AG04450 (cell line): Measurements from ENCODE around the gene EGLN1. TPM values are rescaled to one million over a fixed set of nuclear protein-coding genes. Genes with fewer than 3 reads are reported as not detected.

Experiments used
- CTCF ChIA-PET: fragments of 300-600, 350-600 bp; formaldehyde crosslinking; extraction: SDS; loops from one replicate; lab custom pipeline; 2022; ENCODE audit warnings: antibody characterized with exemption, inconsistent platforms; lab: Charles Lee
- POLR2A ChIA-PET: fragments of 350-600 bp; formaldehyde crosslinking; extraction: SDS; loops from one replicate; lab custom pipeline; 2021; ENCODE audit warnings: antibody characterized with exemption, inconsistent platforms; lab: Yijun Ruan, JAX
- DNase-seq: peaks from one replicate; pipeline ENCODE4 v3.0.0-alpha.2; 2011; ENCODE audit warnings: low read depth, low spot score
- H3K27ac ChIP-seq: one replicate; pipeline ENCODE4 v1.5.1; 2012; ENCODE audit warnings: low read depth, low read length, control low read depth
- H3K27me3 ChIP-seq: one replicate; pipeline ENCODE4 v1.6.0; 2012; ENCODE audit warnings: low read length; ENCODE audit not compliant: control insufficient read depth, insufficient read depth
- H3K4me3 ChIP-seq: 2 replicates; pipeline ENCODE4 v1.5.1; 2011; ENCODE audit warnings: mild to moderate bottlenecking, low read depth, low read length, control low read depth
- H3K9me3 ChIP-seq: 2 replicates; pipeline ENCODE4 v1.5.1; 2012; ENCODE audit warnings: low read length; ENCODE audit not compliant: control insufficient read depth, insufficient read depth
- polyA plus RNA-seq: library from polyadenylated mRNA; depleted of rRNA; stranded (reverse); fragments of >200 nt; gene quantifications from 2 replicates; pipeline ENCODE4 v1.2.3, GENCODE V29; 2011
- TF ChIP-seq, protein P1 (sequence below): IDR thresholded peaks from 2 replicates; pipeline ENCODE4 v1.5.1; 2011; ENCODE audit warnings: low read depth, low read length, control low read depth, inconsistent platforms

The EGLN1 gene
- polyA plus RNA-seq, 1 experiment: 48.2 TPM

DNA sequence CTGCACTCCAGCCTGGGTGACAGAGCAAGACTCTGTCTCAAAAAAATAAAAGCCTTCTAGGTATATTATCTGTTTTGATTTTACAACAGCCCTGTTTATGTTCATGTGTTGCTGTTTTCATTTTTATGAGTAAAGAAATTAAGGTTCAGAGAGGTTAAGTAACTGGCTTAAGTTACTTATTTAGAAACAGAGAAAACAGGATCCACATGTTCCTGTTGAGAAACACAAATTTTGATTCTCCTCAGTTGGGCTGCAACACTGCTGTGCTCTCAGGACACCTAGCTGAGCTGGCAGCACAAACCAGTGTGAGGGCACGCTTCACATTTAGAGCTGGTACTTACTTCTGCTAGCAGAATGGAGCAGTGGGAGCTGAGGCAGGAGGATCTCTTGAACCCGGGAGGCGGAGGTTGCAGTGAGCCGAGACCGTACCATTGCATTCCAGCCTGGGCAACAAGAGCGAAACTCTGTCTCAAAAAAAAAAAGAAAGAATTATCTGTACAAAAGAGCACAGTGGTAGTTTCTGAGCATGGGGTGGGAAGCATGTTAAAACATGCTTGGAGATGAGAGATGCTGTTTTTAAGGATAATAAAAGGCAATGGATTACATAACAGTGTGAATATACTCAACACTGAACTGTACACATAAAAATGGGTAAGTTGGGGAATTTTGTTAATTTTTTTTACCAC is 81.6 kb downstream of the EGLN1 start:
- DNase-seq: no peak
- no peaks in the 10 kb centered on the region for H3K27me3 ChIP-seq
- H3K4me3 ChIP-seq: no peak overlapping the region
- POLR2A ChIA-PET: no interaction called here
- H3K9me3 ChIP-seq: peaks cover 5% of the 10 kb centered on the region; the same call in 1 of the 2 replicates
- TF ChIP-seq, protein P1, sequence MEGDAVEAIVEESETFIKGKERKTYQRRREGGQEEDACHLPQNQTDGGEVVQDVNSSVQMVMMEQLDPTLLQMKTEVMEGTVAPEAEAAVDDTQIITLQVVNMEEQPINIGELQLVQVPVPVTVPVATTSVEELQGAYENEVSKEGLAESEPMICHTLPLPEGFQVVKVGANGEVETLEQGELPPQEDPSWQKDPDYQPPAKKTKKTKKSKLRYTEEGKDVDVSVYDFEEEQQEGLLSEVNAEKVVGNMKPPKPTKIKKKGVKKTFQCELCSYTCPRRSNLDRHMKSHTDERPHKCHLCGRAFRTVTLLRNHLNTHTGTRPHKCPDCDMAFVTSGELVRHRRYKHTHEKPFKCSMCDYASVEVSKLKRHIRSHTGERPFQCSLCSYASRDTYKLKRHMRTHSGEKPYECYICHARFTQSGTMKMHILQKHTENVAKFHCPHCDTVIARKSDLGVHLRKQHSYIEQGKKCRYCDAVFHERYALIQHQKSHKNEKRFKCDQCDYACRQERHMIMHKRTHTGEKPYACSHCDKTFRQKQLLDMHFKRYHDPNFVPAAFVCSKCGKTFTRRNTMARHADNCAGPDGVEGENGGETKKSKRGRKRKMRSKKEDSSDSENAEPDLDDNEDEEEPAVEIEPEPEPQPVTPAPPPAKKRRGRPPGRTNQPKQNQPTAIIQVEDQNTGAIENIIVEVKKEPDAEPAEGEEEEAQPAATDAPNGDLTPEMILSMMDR: no peak
- CTCF ChIA-PET: no interaction called here
- H3K27ac ChIP-seq: no peak overlapping the region

DNA sequence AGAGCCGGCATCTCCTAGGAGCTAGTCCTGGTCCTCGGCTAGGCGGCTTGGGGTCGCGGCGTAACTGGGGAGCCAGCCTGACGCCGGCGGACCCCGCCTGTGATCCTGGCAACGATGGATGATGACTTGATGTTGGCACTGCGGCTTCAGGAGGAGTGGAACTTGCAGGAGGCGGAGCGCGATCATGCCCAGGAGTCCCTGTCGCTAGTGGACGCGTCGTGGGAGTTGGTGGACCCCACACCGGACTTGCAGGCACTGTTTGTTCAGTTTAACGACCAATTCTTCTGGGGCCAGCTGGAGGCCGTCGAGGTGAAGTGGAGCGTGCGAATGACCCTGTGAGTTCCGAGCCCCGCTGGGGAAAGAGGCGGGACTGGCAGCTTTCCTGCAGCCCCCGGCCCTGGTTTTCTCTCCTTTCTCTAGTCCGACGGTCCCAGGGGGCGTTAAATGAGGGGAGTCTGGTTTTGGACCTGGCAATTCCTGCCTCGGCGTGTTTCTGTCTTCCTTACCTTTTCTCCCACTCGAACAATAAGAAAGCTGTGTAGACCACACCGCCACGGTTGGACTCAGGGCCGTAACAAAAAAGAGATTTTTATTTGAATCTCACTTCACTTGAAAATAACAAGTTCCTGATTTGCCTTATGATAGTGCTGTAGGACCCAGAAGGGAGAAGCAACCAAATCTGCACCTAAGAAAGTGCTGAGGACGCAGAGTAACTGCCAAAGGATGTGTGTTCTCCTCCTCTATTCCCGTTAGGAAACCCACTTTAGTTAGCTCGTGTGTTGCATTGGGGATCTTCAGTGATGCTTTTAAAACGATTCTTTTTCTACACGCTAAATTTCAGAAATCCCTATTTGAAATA is 83.6 kb downstream of the EGLN1 start, which contains the start of gene SPRTN:
Gene SPRTN, plus strand, starts transcription at position 24 of the 859 bp plus-strand sequence. Its CDS starts 91 bp downstream, at position 115.
- peak within 1 kb of the TSS; percentile 99 for H3K27ac ChIP-seq
- TF ChIP-seq, protein P1: no peak
- H3K4me3 ChIP-seq: peak within 1 kb of the TSS; percentile 99
- DNase-seq: no peak
- no peaks in the 10 kb centered on the region for H3K27me3 ChIP-seq
- H3K9me3 ChIP-seq: peaks cover 5% of the 10 kb centered on the region; the same call in 1 of the 2 replicates
- ChIA-PET POLR2A (interaction anchor here (0.6 to 1.5 kb wide), 15 partner anchors 10 to 360 kb away, joined by 3 to 12 read pairs (median 4); partner anchors contain the start of genes EGLN1 and TSNAX), CTCF (interaction anchor here (0.8 to 3.3 kb wide), 5 partner anchors 17 to 268 kb away, joined by 3 to 14 read pairs (median 10); no protein-coding TSS in a partner anchor)

DNA sequence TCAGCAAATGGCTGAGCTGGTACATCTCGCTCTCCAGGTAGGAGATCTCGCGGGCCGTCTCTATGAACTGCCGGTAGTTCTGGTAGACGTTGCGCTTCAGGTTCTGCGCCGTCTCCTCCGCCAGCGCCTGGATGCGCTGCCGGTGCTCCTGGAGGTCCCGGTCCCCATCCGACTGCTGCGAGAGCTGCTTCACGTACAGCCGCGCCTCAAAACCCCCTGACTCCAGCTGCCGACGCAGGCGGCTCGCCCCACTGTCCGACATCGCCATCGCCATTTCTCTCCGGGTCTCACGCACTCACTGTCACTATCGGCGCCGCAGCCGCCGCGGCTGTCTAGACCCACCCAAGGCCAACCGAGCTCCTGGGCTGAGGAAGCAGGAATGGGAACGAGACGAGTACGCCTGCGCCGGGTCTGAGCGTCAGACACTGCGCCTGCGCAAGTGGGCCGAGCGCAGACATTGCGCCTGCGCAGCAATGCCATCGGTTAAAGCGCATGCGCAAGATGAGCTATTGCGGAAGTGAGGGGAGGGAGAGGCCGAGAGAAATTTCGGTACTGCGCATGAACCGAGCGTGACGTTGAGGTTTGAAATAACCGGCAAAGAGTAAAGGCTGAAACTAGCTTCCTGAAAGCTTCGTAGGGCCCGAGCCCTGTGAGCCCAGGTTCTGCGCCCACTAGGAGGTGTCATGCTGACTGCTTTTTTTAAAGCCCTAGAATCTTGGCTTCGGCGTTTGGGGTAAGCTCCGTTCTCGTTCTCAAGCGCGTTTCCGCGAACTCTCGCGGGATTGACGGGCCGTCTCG is 84.4 kb downstream of the EGLN1 start, which contains the start of gene EXOC8:
Gene EXOC8, minus strand, starts transcription at position 381 of the 798 bp plus-strand sequence. Its CDS starts 107 bp downstream, at position 274.
- Histone ChIP-seq H3K27me3 (no peaks in the 10 kb centered on the region), H3K9me3 (peaks cover 5% of the 10 kb centered on the region; the same call in 1 of the 2 replicates), H3K4me3 (peak within 1 kb of the TSS; percentile 99), H3K27ac (peak within 1 kb of the TSS; percentile 99)
- ChIA-PET CTCF (interaction anchor here (0.8 to 3.3 kb wide), 5 partner anchors 17 to 269 kb away, joined by 3 to 14 read pairs (median 10); no protein-coding TSS in a partner anchor), POLR2A (interaction anchor here (0.6 to 1.5 kb wide), 15 partner anchors 11 to 427 kb away, joined by 3 to 12 read pairs (median 4); partner anchors contain the start of genes EGLN1 and TSNAX)
- DNase-seq: peak; percentile 94
- TF ChIP-seq, protein P1: no peak

DNA sequence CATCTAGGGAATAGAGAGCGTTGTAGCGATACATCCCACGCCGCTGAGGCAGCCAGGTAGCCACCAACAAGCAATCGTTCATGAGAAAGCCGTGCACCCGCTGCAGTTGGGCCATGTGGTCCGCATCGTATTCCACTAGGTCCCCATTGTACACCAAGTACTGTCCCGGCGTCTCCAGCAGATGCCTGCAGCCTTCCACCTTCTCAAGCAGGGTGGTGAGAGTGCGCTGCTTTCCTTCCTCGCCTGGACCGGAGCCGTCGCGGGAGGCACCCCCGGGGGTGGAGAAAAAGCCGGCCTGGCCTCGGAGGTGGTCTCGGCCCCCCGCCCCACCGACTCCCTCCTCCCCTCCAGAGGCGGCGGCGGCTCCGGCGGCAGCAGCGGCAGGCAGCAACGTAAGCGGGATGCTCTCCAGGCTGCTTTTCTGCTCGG is 85.0 kb downstream of the EGLN1 start:
- no peaks in the 10 kb centered on the region for H3K27me3 ChIP-seq
- peak overlapping the region; percentile 99 for H3K27ac ChIP-seq
- peak overlapping the region; percentile 99 for H3K4me3 ChIP-seq
- ChIA-PET CTCF (interaction anchor here (1.1 to 3.3 kb wide), 3 partner anchors 20 to 270 kb away, joined by 5 to 14 read pairs (median 10); no protein-coding TSS in a partner anchor), POLR2A (interaction anchor here (0.6 to 1.5 kb wide), 6 partner anchors 83 to 428 kb away, joined by 3 to 6 read pairs (median 4); partner anchors contain the start of gene EGLN1)
- H3K9me3 ChIP-seq: peaks cover 5% of the 10 kb centered on the region; the same call in 1 of the 2 replicates
- TF ChIP-seq, protein P1: no peak
- DNase-seq: no peak
